Memory B cell (primary cell): ENCODE results near the gene ANKRD11.
"Not testable (repeated sequence)": the region's sequence is repeated elsewhere in the genome, so short reads cannot be mapped to it uniquely, and the experiment has no call there.

Source experiments
- ATAC-seq: fragments of 150-1000 bp; cut with Tn5 transposase; 2 replicates; pipeline ENCODE4 v1.10.0; 2021; ENCODE audit warnings: low read depth, mild to moderate bottlenecking, moderate library complexity
- DNase-seq, 2 donors: peaks; one replicate each; pipeline ENCODE4 v3.0.0; 2022; ENCODE audit warnings: low spot score in 2 of 2
- H3K27ac Mint-ChIP-seq: one replicate; pipeline ENCODE4 v1.8.0; 2022; ENCODE audit warnings: mild to moderate bottlenecking, moderate library complexity, mixed read lengths
- H3K27me3 Mint-ChIP-seq: one replicate; pipeline ENCODE4 v1.8.0; 2022; ENCODE audit warnings: mixed read lengths
- H3K36me3 Mint-ChIP-seq: one replicate; pipeline ENCODE4 v1.8.0; 2022; ENCODE audit warnings: mild to moderate bottlenecking, mixed read lengths
- H3K4me1 Mint-ChIP-seq: one replicate; pipeline ENCODE4 v1.8.0; 2022; ENCODE audit warnings: mixed read lengths
- H3K4me3 Mint-ChIP-seq: one replicate; pipeline ENCODE4 v1.8.0; 2022; ENCODE audit warnings: mild to moderate bottlenecking, moderate library complexity, mixed read lengths
- H3K9me3 Mint-ChIP-seq: one replicate; pipeline ENCODE4 v1.8.0; 2022; ENCODE audit warnings: mixed read lengths

The ANKRD11 gene

DNA sequence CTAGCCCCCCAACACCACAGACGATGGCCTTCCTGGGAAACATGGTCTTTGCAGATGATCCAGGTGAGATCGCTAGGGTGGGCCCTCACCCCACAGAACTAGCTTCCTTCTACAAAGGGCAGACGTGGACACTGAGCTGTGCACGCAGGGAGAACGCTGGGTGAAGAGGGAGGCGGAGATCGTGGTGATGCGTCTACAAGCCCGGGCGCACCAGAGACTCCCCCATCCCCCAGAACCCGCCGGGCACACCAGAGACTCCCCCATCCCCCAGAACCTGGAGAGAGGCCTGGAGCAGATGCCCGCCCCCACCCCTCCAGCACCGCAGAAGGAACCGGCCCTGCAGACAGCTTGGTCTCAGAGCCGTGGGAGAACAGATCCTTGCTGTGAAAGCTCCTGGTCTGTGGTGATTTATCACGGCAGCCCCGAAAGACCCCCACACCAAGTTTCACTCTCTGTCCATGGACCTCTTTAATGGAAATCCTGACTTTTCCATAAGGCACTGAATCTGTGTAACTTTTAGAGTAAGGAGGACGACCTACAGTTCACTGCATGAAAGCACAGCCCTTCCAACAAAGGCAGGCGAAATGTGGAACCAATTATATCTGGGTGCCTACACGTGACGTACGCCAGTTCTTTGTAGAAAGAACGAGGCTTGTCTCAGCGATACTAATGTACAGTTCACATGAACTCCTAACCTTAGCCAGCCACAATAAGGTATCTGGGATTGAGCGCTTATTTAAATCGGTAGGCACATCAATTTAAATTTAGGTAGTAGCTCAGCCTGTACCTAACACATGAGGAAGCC lies 88.5 kb downstream of the ANKRD11 start:
- DNase-seq (no peak), ATAC-seq (no peak)
- H3K36me3 Mint-ChIP-seq, result no peaks in the 10 kb centered on the region
- peaks cover 43% of the 10 kb centered on the region for H3K4me1 Mint-ChIP-seq
- H3K9me3 Mint-ChIP-seq, result no peaks in the 10 kb centered on the region
- peak overlapping the region; percentile 39 for H3K4me3 Mint-ChIP-seq
- peak overlapping the region; percentile 93 for H3K27ac Mint-ChIP-seq
- H3K27me3 Mint-ChIP-seq, result no peaks in the 10 kb centered on the region

DNA sequence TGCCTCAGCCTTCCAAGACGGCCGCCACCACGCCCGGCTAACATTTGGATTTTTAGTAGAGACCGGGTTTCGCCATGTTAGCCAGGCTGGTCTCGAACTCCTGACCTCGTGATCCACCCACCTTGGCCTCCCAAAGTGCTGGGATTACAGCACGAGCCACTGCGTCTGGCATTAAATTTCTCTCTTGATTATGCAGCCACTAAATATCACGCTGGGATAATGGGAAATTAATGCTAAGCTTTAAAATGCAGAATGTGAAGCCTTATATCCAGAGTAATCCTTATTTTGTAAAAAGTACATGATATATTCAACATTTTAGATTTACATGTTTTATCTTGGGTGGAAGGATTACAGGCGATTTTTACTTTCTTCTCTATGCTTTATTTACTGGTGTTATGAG lies 89.2 kb downstream of the ANKRD11 start:
- H3K4me1 Mint-ChIP-seq, result peaks cover 38% of the 10 kb centered on the region
- no peak overlapping the region for H3K27ac Mint-ChIP-seq
- ATAC-seq (no peak), DNase-seq (no peak)
- no peak overlapping the region for H3K4me3 Mint-ChIP-seq
- no peaks in the 10 kb centered on the region for H3K9me3 Mint-ChIP-seq
- no peaks in the 10 kb centered on the region for H3K27me3 Mint-ChIP-seq
- no peaks in the 10 kb centered on the region for H3K36me3 Mint-ChIP-seq

DNA sequence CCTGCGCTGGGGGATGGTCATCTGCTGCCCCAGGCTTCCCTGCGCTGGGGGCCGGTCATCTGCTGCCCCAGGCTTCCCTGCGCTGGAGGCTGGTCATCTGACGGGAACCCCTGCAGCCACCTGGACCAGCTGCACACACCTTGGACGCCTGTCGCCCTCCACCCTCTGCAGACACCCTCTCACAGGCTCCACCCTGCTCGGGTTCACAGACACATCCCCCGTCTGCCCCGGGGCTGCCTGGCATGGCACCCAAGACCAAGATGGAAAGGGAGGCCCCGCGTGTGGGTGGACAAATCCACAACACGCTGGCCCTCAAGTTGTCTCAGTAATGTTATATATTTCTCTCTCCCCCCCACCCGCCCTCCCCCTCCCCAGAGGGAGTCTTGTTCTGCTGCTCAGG lies 89.6 kb downstream of the ANKRD11 start:
- no peaks in the 10 kb centered on the region for H3K9me3 Mint-ChIP-seq
- no peak overlapping the region for H3K4me3 Mint-ChIP-seq

DNA sequence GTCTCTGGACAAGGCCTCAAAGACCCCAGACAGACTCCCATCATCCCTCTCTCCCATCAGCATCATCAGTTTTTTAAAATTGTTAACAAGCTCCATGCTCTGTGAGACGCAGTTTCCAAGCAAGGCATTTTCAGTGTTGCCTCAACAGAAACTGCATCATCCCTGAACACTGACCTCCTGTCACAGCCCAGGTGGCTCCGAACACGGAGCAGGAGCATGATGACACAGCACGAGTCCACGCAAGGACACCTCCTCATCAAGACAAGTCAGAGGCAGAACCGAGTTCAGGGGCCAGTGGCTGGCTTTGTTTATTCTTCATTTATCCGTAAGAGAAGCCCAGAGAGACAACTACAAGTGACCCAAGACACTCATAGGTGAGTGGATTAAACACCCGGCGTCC lies 91.4 kb downstream of the ANKRD11 start:
- Mint-ChIP-seq H3K36me3 (no peaks in the 10 kb centered on the region), H3K4me1 (peaks cover 35% of the 10 kb centered on the region), H3K4me3 (no peak overlapping the region), H3K27ac (peak overlapping the region; percentile 62), H3K9me3 (no peaks in the 10 kb centered on the region), H3K27me3 (no peaks in the 10 kb centered on the region)
- DNase-seq (no peak), ATAC-seq (no peak)

More for the DNA sequence above, 89.6 kb downstream of the ANKRD11 start:
- ATAC-seq (no peak), DNase-seq (no peak)
- Mint-ChIP-seq H3K4me1 (peaks cover 38% of the 10 kb centered on the region), H3K36me3 (no peaks in the 10 kb centered on the region), H3K27me3 (no peaks in the 10 kb centered on the region), H3K27ac (no peak overlapping the region)

DNA sequence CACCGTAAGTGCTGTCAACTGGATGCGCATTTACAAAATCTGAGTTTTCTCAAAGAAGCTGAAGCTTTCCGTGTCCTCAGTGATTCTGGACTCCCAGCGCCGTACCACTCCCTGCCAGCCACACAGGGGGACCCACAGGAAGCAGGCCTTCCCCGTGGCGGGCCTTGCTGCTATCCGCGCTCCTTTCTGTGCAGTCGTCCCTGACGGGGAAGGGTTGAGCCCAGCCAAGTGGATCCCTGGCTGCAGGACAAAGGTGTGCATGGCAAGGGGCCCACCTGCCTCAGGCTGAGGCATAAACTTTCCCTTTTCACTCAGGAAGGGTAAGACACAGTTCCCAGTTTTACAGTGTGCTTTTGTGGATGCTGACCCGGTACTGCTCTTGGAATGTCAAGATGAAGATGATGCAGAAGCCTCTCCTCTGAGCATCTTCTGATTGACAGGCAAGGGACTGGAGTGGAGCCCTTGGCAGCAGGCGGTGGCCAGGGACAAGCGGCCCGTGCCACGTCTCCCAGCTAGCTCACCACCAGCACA lies 93.0 kb downstream of the ANKRD11 start:
- no peaks in the 10 kb centered on the region for H3K27me3 Mint-ChIP-seq
- no peak overlapping the region for H3K27ac Mint-ChIP-seq
- ATAC-seq, result no peak
- H3K4me1 Mint-ChIP-seq, result peaks cover 30% of the 10 kb centered on the region
- H3K36me3 Mint-ChIP-seq, result no peaks in the 10 kb centered on the region
- DNase-seq, result no peak
- H3K4me3 Mint-ChIP-seq, result no peak overlapping the region
- no peaks in the 10 kb centered on the region for H3K9me3 Mint-ChIP-seq

DNA sequence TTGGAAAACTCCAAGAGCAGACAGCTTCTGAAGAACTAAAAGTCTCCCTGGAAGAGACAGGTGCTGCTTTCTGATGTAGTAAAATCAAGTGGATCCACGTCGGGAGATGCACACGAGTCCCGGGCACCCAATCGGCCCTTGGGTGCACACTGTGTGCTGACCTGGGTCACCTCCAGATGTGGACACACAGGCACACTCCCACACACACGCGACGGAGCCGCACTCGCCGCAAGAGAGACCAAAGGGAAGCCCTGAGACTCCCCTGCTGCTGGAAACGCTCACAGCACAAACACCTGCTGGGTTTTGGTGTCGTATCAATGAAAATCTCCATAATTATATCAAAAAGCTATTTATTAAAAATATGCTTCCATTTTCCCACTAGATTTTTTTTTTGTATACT lies 94.2 kb downstream of the ANKRD11 start:
- Mint-ChIP-seq H3K36me3 (no peaks in the 10 kb centered on the region), H3K4me3 (no peak overlapping the region), H3K9me3 (no peaks in the 10 kb centered on the region), H3K4me1 (peaks cover 27% of the 10 kb centered on the region), H3K27me3 (no peaks in the 10 kb centered on the region), H3K27ac (no peak overlapping the region)
- DNase-seq (no peak), ATAC-seq (no peak)

DNA sequence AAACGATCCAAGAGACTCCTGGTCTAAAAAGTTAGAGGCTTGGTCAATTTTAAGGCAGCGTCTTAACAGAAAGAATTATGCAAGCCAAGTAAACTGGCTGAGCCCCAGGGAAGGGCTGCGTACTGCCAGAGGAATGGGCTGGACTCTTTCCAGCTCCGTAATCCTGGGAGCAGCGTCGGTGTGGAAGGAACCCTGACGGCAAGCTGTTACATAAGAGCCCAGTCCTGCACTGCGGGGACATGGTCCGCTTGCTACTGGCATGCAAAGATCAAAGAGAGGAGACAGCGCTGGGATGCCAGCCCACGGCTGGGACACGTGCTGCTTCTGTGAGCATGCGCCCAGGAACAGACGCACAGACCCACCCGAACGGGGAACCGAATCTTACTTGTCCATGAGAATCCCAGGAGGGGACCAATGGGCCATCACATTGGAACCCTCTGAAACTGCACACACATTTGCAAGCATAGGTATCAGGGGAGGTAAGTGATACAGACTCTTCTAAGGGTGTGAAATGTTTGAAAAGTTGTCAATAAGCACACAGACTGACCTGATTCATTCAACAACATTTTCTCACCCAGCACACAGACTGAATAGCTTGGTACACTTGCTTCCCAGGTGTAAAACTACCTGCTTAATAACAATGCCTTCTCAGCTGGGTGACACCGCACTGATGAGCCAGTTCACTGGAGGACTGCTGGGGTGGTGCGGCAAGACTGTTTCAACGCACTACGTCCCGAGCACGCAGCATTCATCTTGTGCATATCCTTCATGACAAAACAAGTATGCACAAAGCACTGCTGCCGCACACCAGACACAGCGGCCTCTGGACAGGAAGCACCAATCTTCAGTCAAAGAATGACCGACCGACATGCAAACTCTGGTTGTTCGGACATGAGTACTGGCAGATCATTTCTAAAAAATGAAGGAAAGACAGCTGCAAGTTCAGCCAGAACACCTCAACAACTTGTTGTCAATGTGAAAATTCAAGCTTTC lies 94.9 kb downstream of the ANKRD11 start:
- no peak overlapping the region for H3K4me3 Mint-ChIP-seq

DNA sequence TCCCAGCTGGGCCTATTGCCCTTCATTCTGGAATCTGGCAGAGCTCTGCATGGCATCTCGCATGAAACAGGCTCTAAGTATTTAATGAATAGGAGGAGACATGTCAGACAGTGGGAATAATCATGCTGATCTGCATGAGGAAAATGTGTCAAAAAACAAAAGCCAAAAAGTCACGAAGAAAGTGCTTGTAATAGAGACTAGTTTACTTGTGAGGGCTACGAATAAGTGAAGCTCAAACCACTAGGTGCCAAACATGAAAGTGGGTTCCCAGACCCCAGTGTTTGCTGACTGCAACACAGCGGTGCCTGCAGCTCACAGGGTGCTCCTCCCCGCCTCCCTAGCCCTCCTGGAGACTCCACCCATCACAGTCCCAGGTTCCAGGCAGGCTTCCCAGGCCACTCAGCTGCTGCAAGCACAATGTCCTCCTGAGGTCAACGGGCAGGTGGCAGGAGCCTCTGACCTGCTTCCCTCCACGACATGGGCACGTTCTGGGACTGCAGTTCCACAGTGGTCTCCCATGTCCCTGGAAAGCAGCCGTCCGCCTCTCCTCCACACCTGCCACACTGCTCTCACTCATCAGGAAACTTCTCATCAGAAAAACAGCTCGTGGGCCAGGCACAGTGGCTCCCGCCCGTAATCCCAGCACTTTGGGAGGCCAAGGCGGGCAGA lies 96.5 kb downstream of the ANKRD11 start:
- Mint-ChIP-seq H3K9me3 (peaks cover 1% of the 10 kb centered on the region), H3K36me3 (peaks cover 7% of the 10 kb centered on the region), H3K4me3 (no peak overlapping the region), H3K27me3 (no peaks in the 10 kb centered on the region), H3K27ac (no peak overlapping the region), H3K4me1 (peaks cover 28% of the 10 kb centered on the region)
- no peak for ATAC-seq
- no peak for DNase-seq

More for the DNA sequence above, 94.9 kb downstream of the ANKRD11 start:
- DNase-seq (no peak), ATAC-seq (no peak)
- Mint-ChIP-seq H3K9me3 (no peaks in the 10 kb centered on the region), H3K27ac (no peak overlapping the region), H3K27me3 (no peaks in the 10 kb centered on the region), H3K36me3 (no peaks in the 10 kb centered on the region), H3K4me1 (peaks cover 27% of the 10 kb centered on the region)

DNA sequence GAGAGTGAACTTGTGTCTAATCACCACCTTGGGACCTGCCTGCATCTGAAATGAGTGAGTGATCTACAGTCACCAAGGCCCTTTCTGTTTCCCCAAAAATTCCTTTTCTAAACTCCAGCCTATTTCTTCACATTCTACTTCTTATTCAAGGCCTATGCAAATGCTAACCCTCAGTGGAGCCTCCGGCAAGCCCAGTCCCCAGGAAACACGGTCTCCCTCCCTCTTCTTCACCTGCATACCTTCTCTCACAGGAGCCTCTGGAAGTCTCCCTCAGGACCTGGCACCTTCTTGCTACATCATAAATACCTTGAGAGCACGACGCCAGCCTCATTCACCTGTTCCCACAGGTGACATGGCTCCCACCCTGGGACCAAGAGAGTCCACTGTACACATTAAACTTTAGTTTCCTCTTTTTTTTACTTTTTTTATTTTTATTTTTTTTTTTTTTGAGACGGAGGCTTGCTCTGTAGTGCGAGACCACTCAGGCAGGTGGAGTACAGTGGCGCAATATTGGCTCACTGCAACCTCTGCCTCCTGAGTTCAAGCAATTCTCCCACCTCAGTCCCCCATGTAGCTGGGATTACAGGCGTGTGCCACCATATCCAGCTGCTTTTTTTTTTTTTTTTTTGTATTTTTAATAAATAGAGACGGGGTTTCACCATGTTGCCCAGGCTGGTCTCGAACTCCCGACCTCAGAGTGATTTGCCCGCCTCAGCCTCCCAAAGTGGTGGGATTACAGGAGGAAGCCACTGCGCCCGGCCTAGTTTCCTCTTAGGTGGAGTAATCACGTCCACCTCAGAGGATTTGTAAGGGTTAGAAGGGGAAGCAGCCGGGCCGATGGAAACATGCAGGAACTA lies 97.3 kb downstream of the ANKRD11 start:
- peak overlapping the region; percentile 2 for H3K27ac Mint-ChIP-seq
- H3K4me1 Mint-ChIP-seq, result peaks cover 25% of the 10 kb centered on the region
- no peaks in the 10 kb centered on the region for H3K27me3 Mint-ChIP-seq
- ATAC-seq (peak; percentile 72), DNase-seq (no peak)
- H3K9me3 Mint-ChIP-seq, result peaks cover 1% of the 10 kb centered on the region
- no peak overlapping the region for H3K4me3 Mint-ChIP-seq
- peaks cover 7% of the 10 kb centered on the region for H3K36me3 Mint-ChIP-seq

DNA sequence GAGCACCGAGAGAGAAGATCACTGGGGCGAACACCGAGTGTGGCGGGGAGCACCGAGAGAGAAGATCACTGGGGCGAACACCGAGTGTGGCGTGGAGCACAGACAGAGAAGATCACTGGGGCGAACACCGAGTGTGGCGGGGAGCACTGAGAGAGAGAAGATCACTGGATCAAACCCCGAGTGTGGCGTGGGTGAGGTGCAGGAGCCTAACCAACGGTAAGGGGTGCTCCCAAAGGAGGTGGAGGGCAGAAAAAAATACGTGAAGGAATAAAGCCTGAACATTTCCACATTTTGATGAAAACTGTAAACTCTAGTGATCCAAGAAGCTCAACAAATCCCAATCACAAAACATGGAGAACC lies 100.2 kb downstream of the ANKRD11 start:
- not testable (repeated sequence) for ATAC-seq, H3K9me3 Mint-ChIP-seq, H3K27ac Mint-ChIP-seq, H3K27me3 Mint-ChIP-seq, DNase-seq, H3K36me3 Mint-ChIP-seq, H3K4me3 Mint-ChIP-seq
- peaks cover 38% of the 10 kb centered on the region for H3K4me1 Mint-ChIP-seq

DNA sequence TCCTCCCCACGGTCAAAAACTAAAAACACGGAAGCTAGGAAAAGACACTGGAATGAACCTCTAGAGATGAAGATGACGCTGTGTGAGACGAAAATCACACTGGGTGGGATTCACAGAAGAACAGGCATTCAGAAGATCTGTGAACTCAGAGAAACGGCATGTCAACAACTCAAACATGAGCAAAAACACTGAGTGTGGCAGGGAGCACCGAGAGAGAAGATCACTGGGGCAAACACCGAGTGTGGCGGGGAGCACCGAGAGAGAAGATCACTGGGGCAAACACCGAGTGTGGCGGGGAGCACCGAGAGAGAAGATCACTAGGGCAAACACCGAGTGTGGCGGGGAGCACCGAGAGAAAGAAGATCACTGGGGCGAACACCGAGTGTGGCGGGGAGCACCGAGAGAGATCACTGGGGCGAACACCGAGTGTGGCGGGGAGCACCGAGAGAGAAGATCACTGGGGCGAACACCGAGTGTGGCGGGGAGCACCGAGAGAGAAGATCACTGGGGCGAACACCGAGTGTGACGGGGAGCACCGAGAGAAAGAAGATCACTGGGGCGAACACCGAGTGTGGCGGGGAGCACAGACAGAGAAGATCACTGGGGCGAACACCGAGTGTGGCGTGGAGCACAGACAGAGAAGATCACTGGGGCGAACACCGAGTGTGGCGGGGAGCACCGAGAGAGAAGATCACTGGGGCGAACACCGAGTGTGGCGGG lies 100.7 kb downstream of the ANKRD11 start:
- not testable (repeated sequence) for ATAC-seq, H3K27me3 Mint-ChIP-seq, H3K4me3 Mint-ChIP-seq, DNase-seq, H3K9me3 Mint-ChIP-seq, H3K36me3 Mint-ChIP-seq
- peak overlapping the region; percentile 73 for H3K27ac Mint-ChIP-seq
- peaks cover 34% of the 10 kb centered on the region for H3K4me1 Mint-ChIP-seq

DNA sequence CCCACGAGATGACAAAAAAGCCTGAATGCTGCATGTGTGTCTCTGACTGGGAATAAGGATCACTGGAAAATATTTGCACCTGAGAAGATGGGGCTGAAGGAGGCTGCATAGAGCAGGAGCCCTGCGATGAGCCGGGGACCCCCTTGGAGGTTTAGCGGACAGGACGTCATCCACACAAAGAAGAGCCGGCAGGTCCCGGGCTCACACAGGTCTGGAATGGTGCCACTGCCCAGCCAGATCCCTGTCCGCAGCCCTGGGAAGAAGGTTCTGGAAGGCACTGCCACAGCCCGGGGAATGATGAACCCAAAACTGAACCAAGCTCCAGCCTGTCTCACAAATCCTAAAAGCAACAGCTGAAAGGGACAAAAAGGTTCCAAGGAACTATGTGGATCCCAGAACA lies 101.8 kb downstream of the ANKRD11 start:
- Mint-ChIP-seq H3K9me3 (peaks cover 1% of the 10 kb centered on the region), H3K4me1 (peaks cover 36% of the 10 kb centered on the region), H3K27ac (no peak overlapping the region), H3K36me3 (peaks cover 11% of the 10 kb centered on the region), H3K27me3 (no peaks in the 10 kb centered on the region), H3K4me3 (no peak overlapping the region)
- no peak for ATAC-seq
- DNase-seq, result no peak
